HCT116 (cell line): ENCODE measurements around the gene NPDC1. TPM values are rescaled to one million over a fixed set of nuclear protein-coding genes. Genes with fewer than 3 reads are reported as not detected.

ENCODE experiments used
- ATAC-seq: fragments of 200-7000 bp; cut with Tn5 transposase; 2 replicates; pipeline ENCODE4 v1.9.1; 2020; ENCODE audit warnings: mild to moderate bottlenecking, moderate library complexity
- BruUV-seq: library from RNA; stranded (reverse); fragments of 400-500 nt; replicated peaks from 2 replicates; lab custom pipeline; 2021; lab: Mats Ljungman, UMichigan
- CTCF ChIA-PET: fragments of 300-600 bp; sonication (Branson Sonifier 250); formaldehyde crosslinking; loops from one replicate; lab custom pipeline; 2021; ENCODE audit warnings: antibody characterized with exemption; lab: Charles Lee
- POLR2A ChIA-PET: fragments of 300-600, 350-600 bp; sonication (Branson Sonifier 250); formaldehyde crosslinking; loops from one replicate; lab custom pipeline; 2021; ENCODE audit warnings: antibody characterized with exemption; lab: Charles Lee
- RAD21 ChIA-PET, 2 experiments: fragments of 300-600 bp; sonication (Branson Sonifier 250); formaldehyde crosslinking; loops; one replicate each; lab custom pipeline; 2023; ENCODE audit warnings: low total read pairs in 2 of 2; ENCODE audit not compliant: uncharacterized antibody in 2 of 2, unreplicated experiment in 2 of 2, low non-redundant PET in 1 of 2; lab: Charles Lee
- DNase-seq: peaks from one replicate; pipeline ENCODE4 v3.0.0-alpha.2; 2010; ENCODE audit warnings: low read depth, low spot score
- H2AFZ ChIP-seq: fragments of 200-600 bp; shearing (Covaris generic), sonication (generic); 2 replicates; pipeline ENCODE4 v1.6.1; 2017; ENCODE audit warnings: low read depth, mixed run types, mixed read lengths, antibody characterized with exemption, low read length; ENCODE audit not compliant: poor library complexity, severe bottlenecking
- H3K27ac ChIP-seq: 2 replicates; pipeline ENCODE4 v1.5.1; 2012; ENCODE audit warnings: low read depth, low read length
- H3K27me3 ChIP-seq: fragments of 200-600 bp; sonication (generic); 2 replicates; pipeline ENCODE4 v1.6.1; 2016; ENCODE audit warnings: mixed run types, low read length, mixed read lengths; ENCODE audit not compliant: insufficient read depth
- H3K36me3 ChIP-seq, 2 experiments: fragments of 200-500 bp in 1 of 2; fragments of 200-600 bp in 1 of 2; sonication (Bioruptor generic) in 1 of 2; sonication (generic) in 1 of 2; 2 replicates each; pipeline versions ENCODE4 v1.5.1 to v1.6.1; 2014 to 2016; ENCODE audit warnings: low read length in 2 of 2, inconsistent platforms in 1 of 2, mixed read lengths in 1 of 2, mixed run types in 1 of 2; ENCODE audit not compliant: insufficient read depth in 2 of 2, control insufficient read depth in 1 of 2
- H3K4me1 ChIP-seq, 2 experiments: fragments of 200-600 bp in 1 of 2; sonication (generic) in 1 of 2; 2 replicates each; pipeline versions ENCODE4 v1.5.1 to v1.6.1; 2012 to 2017; ENCODE audit warnings: low read length in 2 of 2, inconsistent platforms in 1 of 2, mild to moderate bottlenecking in 1 of 2, mixed read lengths in 1 of 2, mixed run types in 1 of 2, moderate library complexity in 1 of 2; ENCODE audit not compliant: insufficient read depth in 2 of 2, control insufficient read depth in 1 of 2
- H3K4me2 ChIP-seq: fragments of 200-600 bp; sonication (generic); 2 replicates; pipeline ENCODE4 v1.6.1; 2017; ENCODE audit warnings: mixed run types, low read length, mixed read lengths
- H3K4me3 ChIP-seq, 2 experiments: fragments of 200-600 bp in 1 of 2; sonication (generic) in 1 of 2; replicated peaks in 1 of 2; 2 replicates each; pipeline ENCODE4 v1.5.1; 2011 to 2016; ENCODE audit warnings: low read length in 2 of 2, control low read depth in 1 of 2, low read depth in 1 of 2, mild to moderate bottlenecking in 1 of 2, mixed read lengths in 1 of 2, mixed run types in 1 of 2
- H3K79me2 ChIP-seq: fragments of 200-600 bp; sonication (generic); 2 replicates; pipeline ENCODE4 v1.6.1; 2017; ENCODE audit warnings: mild to moderate bottlenecking, mixed run types, low read length, moderate library complexity, mixed read lengths; ENCODE audit not compliant: insufficient read depth
- H3K9ac ChIP-seq: fragments of 200-600 bp; sonication (generic); 2 replicates; pipeline ENCODE4 v1.6.1; 2016; ENCODE audit warnings: low read length, mixed read lengths
- H3K9me2 ChIP-seq: fragments of 200-600 bp; sonication (generic), shearing (Covaris generic); 2 replicates; pipeline ENCODE4 v1.6.1; 2017; ENCODE audit warnings: mixed run types, mild to moderate bottlenecking, moderate library complexity; ENCODE audit not compliant: insufficient read depth
- H3K9me3 ChIP-seq, 2 experiments: fragments of 200-500 bp in 1 of 2; fragments of 200-600 bp in 1 of 2; sonication (Bioruptor generic) in 1 of 2; sonication (generic) in 1 of 2; 2 replicates each; pipeline ENCODE4 v1.6.1; 2014 to 2017; ENCODE audit warnings: low read length in 2 of 2, mixed read lengths in 2 of 2, inconsistent platforms in 1 of 2, low read depth in 1 of 2, mild to moderate bottlenecking in 1 of 2, mixed run types in 1 of 2, moderate library complexity in 1 of 2; ENCODE audit not compliant: control insufficient read depth in 1 of 2, insufficient read depth in 1 of 2
- H4K20me1 ChIP-seq: fragments of 200-600 bp; sonication (generic), shearing (Covaris generic); 2 replicates; pipeline ENCODE4 v1.6.1; 2017; ENCODE audit warnings: mixed run types, mild to moderate bottlenecking, moderate library complexity; ENCODE audit not compliant: insufficient read depth
- CBX3 ChIP-seq: IDR thresholded peaks from 2 replicates; pipeline ENCODE4 v1.6.1; 2012; ENCODE audit warnings: low read depth
- RAD21 ChIP-seq: IDR thresholded peaks from 2 replicates; pipeline ENCODE4 v1.6.1; 2012; ENCODE audit warnings: low read depth, mild to moderate bottlenecking
- SIN3A ChIP-seq: IDR thresholded peaks from 2 replicates; pipeline ENCODE4 v1.6.1; 2012; ENCODE audit warnings: low read depth
- TCF7L2 ChIP-seq: IDR thresholded peaks from 2 replicates; pipeline ENCODE4 v1.7.0; 2011; ENCODE audit warnings: borderline replicate concordance, inconsistent platforms; ENCODE audit not compliant: insufficient read depth, insufficient read length; ENCODE audit errors: extremely low read depth
- YY1 ChIP-seq: IDR thresholded peaks from 2 replicates; pipeline ENCODE4 v1.6.1; 2011; ENCODE audit warnings: low read length, low read depth, moderate library complexity, mild to moderate bottlenecking; ENCODE audit not compliant: insufficient replicate concordance; ENCODE audit errors: extremely low read depth
- ZNF274 ChIP-seq: fragments of 200-500 bp; sonication (Bioruptor generic); IDR thresholded peaks from 2 replicates; pipeline ENCODE4 v1.6.1; 2014; ENCODE audit warnings: mild to moderate bottlenecking, low read depth, low read length, inconsistent platforms
- intact Hi-C: fragments of 100-400 bp; cut with micrococcal nuclease; formaldehyde crosslinking; loops from 2 replicates; pipeline ENCODE4 v1.10.0; 2022
- total RNA-seq: library from RNA; stranded (reverse); gene quantifications from one replicate; pipeline ENCODE4 v1.2.1, GENCODE V29; 2021; ENCODE audit not compliant: unreplicated experiment
- TF ChIP-seq, protein P1 (sequence below): IDR thresholded peaks from 2 replicates; pipeline ENCODE4 v1.6.1; 2012; ENCODE audit warnings: low read depth

Gene NPDC1
- total RNA-seq, 1 experiment from 2014 or later, result 98.8 TPM

DNA sequence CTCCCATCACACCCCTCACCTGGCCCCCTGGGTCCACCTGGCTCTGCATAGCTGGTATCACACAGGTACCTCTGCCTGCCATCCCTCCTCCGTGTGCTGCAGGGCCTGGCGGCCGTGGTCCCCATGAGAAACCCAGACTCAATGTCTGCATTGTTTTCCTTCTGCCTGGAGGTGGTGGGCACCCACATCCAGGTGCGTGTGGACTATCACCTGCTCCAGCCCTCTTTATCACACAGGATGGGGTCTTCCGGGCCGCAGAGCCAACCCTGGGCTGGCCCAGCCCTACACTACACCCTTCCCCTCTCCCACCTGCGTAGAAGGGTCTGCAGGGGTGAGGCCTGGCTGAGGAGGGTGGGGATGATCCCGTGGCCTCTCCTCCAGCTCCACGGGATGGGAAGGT lies 7.1 kb downstream of the NPDC1 start:
- no peaks in the 10 kb centered on the region for H3K27me3 ChIP-seq
- peaks cover 11 to 21% of the 10 kb centered on the region in 2 experiments; a peak in 3 of 4 replicates for H3K4me1 ChIP-seq
- TF ChIP-seq ZNF274 (no peak), YY1 (no peak), TCF7L2 (no peak), RAD21 (no peak), CBX3 (no peak), SIN3A (no peak)
- TF ChIP-seq, protein P1, sequence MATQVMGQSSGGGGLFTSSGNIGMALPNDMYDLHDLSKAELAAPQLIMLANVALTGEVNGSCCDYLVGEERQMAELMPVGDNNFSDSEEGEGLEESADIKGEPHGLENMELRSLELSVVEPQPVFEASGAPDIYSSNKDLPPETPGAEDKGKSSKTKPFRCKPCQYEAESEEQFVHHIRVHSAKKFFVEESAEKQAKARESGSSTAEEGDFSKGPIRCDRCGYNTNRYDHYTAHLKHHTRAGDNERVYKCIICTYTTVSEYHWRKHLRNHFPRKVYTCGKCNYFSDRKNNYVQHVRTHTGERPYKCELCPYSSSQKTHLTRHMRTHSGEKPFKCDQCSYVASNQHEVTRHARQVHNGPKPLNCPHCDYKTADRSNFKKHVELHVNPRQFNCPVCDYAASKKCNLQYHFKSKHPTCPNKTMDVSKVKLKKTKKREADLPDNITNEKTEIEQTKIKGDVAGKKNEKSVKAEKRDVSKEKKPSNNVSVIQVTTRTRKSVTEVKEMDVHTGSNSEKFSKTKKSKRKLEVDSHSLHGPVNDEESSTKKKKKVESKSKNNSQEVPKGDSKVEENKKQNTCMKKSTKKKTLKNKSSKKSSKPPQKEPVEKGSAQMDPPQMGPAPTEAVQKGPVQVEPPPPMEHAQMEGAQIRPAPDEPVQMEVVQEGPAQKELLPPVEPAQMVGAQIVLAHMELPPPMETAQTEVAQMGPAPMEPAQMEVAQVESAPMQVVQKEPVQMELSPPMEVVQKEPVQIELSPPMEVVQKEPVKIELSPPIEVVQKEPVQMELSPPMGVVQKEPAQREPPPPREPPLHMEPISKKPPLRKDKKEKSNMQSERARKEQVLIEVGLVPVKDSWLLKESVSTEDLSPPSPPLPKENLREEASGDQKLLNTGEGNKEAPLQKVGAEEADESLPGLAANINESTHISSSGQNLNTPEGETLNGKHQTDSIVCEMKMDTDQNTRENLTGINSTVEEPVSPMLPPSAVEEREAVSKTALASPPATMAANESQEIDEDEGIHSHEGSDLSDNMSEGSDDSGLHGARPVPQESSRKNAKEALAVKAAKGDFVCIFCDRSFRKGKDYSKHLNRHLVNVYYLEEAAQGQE, result no peak
- no peaks in the 10 kb centered on the region for H3K9me2 ChIP-seq
- no peak overlapping the region for H3K4me3 ChIP-seq
- H4K20me1 ChIP-seq, result no peaks in the 10 kb centered on the region
- ChIA-PET POLR2A (no interaction called here), CTCF (interaction anchor here (1.4 kb wide), 1 partner anchor 10 kb away, joined by 5 read pairs; no protein-coding TSS in a partner anchor), RAD21 (no interaction called here)
- DNase-seq (no peak), ATAC-seq (no peak)
- H3K4me2 ChIP-seq, result no peak overlapping the region
- H3K36me3 ChIP-seq, result peaks cover 3 to 7% of the 10 kb centered on the region in 2 experiments; a peak in 2 of 4 replicates
- no peak overlapping the region for H3K27ac ChIP-seq
- no TSS peak for BruUV-seq
- H3K79me2 ChIP-seq, result peaks cover 7% of the 10 kb centered on the region; the same call in 1 of the 2 replicates
- no peaks in the 10 kb centered on the region for H3K9me3 ChIP-seq
- intact Hi-C loops, result loop anchor here (5.0 kb wide), 1 partner anchor 197 kb away; the partner anchor contains the start of gene AJM1
- no peak overlapping the region for H3K9ac ChIP-seq
- H2AFZ ChIP-seq, result no peak overlapping the region
